MM.1S (cell line): ENCODE data around the gene WASF2.

Experiments used
- CTCF ChIP-seq: fragments of 300-600 bp; sonication (generic); IDR thresholded peaks from 2 replicates; pipeline ENCODE4 v1.5.1; 2016; ENCODE audit warnings: antibody characterized with exemption, low read length, mixed read lengths
- EZH2 ChIP-seq: fragments of 300-600 bp; sonication (generic); optimal IDR thresholded peaks from 2 replicates; pipeline ENCODE3; 2017; ENCODE audit warnings: low read depth, mild to moderate bottlenecking, antibody characterized with exemption, low read length, mixed read lengths

GRCh38 chr1:27535386-27535785 lies 45.4 kb upstream of the WASF2 start:
- TF ChIP-seq CTCF (no peak), EZH2 (no peak)
